HG03135 (cell line): ENCODE data around the gene MYH11.
"Not testable (repeated sequence)": the region's sequence is repeated elsewhere in the genome, so short reads cannot be mapped to it uniquely, and the experiment has no call there.

Experiments
- ATAC-seq: cut with Tn5 transposase; IDR thresholded peaks from one replicate; pipeline ENCODE4 v1.9.1; 2021; ENCODE audit warnings: mild to moderate bottlenecking, moderate library complexity; ENCODE audit not compliant: unreplicated experiment

The MYH11 gene

DNA sequence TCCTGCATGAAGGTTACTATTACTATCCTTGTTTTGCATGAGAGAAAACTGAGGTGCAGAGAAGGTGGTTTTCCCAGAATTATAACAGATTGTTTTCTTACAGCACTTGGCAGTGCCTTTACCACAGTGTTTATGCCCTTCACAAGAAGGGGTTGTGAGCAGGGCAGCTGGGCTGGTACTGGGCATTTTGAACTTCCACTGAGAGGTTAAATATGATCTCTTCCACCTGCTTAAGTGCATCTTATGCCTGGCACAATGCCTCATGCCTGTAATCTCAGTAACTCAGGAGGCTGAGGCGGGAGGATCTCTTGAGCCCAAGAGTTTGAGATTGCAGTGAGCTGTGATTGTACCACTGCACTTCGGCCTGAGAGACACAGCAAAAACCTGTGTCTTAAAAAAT, 170.5 kb downstream of the MYH11 start:
- no peak for ATAC-seq

DNA sequence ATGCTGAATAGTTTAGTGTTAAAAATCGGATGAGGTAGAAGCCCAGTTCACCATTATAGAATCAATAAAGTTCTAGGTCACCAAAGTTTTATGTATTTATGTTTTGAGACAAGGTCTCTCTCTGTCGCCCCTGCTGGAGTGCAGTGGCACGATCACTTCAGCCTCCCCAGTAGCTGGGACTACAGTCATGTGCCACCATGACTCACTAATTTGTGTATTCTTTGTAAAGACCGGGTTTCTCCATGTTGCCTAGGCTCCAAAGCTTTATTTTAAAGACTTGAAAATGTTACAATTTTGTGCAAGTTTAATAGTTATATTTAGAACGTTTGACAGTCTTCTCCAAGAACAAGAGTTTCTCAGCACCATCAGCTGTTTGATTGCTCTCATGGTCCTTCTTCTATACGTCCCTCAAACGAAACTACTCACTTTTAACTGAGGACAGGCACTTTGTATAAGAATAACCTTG, 174.7 kb downstream of the MYH11 start:
- no peak for ATAC-seq

DNA sequence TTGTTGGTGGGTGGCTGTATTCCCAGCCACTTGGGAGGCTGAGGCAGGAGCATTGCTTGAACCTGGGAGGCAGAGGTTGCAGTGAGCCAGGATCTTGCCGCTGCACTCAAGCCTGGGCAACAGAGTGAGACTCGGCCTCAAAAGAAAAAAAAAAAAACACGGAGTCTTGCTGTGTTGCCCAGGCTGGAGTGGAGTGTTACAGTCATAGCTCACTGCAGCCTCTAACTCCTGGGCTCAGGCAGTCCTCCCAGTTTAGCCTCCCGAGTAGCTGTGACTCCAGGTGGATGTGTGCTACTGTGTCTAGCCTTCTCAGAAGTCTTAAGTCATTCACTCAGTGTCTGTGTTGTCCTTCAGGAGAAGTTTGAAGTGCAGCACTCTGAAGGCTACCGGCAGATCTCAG, 179.4 kb downstream of the MYH11 start:
- no peak for ATAC-seq

DNA sequence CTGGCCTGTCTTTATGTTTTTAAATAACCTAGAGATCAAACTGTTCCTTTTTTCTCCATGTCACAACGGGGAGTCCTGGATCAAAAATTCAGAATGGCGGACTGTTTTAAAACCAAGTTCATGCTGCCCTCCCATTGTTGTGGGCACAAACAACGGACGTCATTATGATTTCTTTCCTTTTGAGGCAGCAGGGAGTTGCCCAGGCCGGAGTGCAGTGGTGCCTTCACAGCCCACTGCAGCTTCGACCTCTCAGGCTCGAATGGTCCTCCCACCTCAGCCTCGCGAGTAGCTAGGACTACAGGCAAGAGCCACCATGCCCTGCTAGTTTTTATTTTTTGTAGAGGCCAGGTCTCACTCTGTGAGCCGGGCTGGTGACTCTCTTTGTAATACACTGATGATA, 180.3 kb downstream of the MYH11 start:
- ATAC-seq, result no peak

DNA sequence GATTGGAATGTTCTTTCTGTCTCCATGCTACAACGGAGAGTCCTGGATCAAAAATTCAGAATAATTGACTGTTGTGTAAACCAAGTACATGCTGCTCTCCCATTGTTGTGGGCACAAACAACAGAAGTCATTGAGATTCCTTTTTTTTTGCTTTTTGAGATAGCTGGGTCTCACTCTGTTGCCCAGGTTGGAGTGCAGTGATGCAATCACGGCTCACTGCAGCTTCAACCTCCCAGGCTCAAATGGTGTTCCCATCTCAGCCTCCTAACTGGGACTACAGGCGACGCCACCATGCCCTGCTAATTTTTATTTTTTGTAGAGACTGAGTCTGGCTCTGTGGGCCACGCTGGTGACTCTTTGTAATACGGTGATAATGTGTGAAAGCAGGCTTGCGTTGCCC, 182.3 kb downstream of the MYH11 start:
- no peak for ATAC-seq

DNA sequence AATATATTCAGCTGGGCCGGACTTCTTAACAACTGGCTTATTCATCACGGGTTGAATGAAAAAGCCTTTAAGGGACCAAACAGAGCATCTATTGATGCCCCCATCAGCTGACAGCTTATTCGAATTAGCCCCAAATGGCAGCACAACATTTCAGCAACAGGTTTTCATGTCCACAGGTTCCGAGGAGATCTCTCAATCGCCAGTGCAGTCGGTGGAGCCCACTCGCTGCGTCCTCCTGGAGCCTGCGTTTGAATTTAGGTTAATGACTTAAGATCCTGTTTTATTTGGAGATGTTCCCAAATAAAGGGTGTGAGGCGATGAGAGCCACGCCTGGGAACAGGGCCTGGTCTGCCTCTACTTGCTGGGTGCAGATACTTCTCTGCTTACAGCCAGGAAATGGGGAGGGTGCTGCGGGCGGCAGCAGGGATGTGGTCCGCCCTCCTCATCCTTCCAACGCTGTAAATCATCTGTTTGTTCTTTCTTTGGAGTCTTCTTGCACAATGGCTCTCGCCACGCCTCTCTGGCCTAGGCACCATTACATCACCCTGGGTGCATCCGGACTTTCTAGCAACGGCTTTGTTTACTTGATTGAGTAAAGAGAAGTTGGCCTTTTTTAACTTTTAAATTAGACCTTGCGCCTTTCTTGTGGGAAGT, 184.2 kb downstream of the MYH11 start:
- no peak for ATAC-seq

DNA sequence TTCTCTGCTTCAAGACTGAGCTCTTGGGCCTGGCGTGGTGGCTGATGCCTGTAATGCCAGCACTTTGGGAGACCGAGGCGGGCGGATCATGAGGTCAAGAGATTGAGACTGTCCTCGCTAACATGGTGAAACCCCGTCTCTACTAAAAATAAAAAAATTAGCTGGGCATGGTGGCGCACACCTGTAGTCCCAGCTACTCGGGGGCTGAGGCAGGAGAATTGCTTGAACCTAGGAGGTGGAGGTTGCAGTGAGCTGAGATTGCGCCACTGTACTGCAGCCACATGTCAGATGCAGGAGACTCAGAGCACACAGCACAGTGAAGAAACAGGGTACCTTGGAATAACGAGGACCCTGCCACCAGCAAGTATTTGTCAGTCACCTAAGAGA, 184.7 kb downstream of the MYH11 start:
- not testable (repeated sequence) for ATAC-seq

DNA sequence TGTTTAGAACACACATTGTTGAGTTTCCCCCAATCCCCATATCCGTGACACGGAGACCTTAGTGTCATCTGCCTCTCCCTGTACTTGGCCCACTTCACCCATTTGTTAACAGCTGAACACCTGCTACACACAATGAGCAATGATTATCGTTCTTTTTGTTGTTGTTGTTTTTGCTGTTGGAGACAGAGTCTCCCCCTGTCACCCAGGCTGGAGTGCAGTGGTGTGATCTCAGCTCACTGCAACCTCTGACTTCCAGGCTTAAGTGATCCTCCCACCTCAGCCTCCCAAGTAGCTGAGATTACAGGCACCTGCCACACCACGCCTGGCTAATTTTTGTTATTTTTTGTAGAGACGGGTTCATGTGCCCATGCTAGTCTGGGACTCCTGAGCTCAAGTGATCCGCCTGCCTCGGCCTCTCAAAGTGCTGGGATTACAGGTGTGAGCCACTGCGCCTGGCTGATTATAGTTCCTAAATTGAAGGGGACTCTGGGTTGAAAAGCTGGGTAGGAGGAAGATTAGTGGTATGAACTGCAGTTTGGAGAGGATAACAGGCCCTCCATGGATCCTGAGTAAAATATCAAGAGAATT, 185.2 kb downstream of the MYH11 start:
- ATAC-seq, result no peak

DNA sequence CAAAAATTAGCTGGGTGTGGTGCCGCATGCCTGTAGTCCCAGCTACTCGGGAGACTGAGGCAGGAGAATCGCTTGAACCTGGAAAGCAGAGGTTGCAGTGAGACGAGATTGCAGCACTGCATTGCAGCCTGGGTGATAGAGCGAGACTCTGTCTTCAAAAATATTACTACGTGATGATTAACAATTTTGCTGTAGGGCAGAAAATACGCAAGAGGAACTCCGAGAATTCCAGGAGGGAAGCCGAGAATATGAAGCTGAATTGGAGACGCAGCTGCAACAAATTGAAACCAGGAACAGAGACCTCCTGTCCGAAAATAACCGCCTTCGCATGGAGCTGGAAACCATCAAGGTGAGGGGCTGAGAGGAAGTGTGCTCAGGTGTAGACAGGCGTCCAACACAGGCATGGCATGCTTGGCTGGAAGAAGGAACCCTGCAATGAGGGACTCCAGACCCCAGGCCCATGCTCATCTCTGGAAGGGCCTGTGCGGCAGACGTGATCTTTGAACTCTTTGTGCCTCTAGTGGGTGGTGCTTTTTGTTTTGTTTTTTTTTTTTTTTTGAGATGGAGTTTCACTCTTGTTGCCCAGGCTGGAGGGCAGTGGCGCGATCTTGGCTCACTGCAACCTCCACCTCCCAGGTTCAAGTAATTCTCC, 189.6 kb downstream of the MYH11 start:
- ATAC-seq, result no peak

DNA sequence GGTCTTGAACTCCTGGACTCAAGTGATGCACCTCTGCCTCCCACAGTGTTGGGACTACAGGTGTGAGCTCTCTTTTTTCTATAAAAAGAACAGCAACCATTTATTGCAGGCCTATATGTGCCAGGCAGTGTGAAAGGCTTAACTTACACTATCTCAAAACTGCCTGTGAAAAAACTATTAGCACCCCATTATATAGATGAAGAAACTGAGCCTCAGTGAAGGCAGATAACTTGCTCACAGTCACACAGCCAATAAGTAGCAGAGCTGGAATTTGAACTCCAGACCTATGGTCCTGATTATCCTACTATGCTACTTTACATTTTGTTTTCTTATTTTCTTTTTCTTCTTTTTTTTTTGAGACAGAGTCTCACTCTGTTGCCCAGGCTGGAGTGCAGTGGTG, 191.7 kb downstream of the MYH11 start:
- no peak for ATAC-seq

DNA sequence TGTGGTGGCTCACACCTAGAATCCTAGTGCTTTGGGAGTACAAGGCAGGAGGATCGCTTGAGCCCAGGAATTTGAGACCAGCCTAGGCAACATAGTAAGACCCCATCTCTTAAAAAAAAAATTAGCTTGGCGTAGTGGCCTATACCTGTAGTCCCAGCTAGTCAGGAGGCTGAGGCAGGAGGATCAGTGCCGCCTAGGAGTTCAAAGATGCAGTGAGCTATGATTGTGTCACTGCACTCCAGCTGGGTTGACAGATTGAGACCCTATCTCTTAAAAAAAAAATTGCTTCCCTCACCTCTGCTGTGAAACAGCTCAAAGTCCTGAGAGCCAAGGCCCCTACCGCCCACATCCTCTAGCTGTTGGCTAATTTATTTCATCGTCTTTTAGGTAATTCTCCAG, 196.6 kb downstream of the MYH11 start:
- ATAC-seq, result no peak

DNA sequence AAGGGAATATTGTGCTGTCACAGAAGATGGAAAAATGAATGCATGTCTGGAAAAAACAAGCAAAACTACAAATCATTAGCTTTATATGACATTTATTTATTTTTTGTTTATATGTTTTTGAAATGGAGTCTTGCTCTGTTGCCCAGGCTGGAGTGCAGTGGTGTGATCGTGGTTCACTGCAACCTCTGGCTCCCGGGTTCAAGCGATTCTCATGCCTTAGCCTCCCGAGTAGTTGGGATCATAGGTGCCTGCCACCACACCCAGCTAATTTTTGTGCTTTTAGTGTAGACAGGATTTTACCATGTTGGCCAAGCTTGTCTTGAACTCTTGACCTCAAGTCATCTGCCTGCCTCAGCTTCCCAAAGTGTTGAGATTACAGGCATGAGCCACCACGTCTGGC, 198.3 kb downstream of the MYH11 start:
- no peak for ATAC-seq

DNA sequence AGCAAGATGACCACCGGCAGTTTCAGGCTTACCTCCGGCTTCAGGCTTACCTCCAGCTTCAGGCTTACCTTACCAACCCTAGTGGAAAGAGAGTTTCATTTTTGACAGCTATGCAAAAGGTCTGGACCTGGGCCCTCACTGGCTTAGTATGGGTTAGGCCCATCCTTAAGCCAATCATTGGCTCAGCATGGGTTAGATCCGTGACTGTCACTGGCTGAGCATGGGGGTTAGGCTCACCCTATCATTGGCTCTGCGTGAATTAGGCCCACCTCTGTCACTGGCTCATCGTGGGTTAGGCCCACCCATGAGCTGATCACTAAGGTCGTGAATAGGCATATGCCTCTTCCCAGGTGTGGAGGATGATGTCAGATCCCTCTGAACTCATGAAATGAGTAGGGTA, 198.7 kb downstream of the MYH11 start:
- no peak for ATAC-seq

DNA sequence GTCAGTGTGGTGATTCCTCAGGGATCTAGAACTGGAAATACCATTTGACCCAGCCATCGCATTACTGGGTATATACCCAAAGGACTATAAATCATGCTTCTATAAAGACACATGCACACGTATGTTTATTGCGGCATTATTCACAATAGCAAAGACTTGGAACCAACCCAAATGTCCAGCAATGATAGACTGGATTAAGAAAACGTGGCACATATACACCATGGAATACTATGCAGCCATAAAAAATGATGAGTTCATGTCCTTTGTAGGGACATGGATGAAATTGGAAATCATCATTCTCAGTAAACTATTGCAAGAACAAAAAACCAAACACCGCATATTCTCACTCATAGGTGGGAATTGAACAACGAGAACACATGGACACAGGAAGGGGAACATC, 201.3 kb downstream of the MYH11 start:
- ATAC-seq, result not testable (repeated sequence)

DNA sequence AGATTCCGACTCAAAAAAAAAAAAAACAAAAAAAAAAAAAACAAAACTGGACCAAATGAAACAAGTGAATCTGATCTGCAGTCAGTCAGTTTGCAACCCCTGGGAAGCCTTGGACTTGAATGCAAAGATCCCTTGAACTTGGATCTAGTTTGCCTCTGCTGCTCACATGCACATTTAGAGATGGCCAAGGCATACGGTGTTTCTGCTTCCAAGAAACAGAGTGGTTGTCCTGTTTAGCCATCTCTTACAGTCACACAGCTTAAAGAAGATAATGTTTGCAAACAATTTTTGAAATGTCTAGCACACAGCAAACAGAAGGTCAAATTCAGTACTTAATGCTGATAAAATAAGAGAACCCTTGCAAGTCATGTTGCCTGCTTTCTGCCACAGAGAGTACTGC, 202.2 kb downstream of the MYH11 start:
- no peak for ATAC-seq

DNA sequence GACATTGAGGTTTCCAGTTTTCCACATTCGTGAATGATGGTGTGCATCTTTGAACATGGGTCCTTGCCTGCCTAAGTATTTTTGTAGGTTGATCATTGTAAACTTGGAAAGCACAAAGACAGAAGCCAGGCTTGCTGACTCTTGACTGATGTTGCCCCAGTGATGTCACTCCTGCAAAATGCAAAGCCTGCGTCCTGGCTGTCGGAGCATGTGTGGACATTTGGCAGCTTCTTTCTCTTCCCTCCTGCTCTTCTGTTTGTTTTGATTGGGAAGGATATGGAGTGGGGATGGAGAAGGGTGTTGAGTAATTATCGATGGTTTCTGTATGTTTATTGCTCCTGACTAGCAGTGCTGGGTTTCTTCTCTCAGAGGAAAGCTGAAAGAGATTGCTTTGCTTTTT, 203.6 kb downstream of the MYH11 start:
- no peak for ATAC-seq
